B cell (primary cell): ENCODE data around the gene MPDU1. TPM values are rescaled to one million over a fixed set of nuclear protein-coding genes. Genes with fewer than 3 reads are reported as not detected.

Experiments used
- ATAC-seq: fragments of 200-7000 bp; cut with Tn5 transposase; one replicate; pipeline ENCODE4 v1.10.0; 2021; ENCODE audit warnings: low read depth, mild to moderate bottlenecking, moderate number of reproducible peaks, moderate library complexity
- CTCF ChIA-PET: fragments of 350-600 bp; sonication (Branson Sonifier 250); formaldehyde crosslinking; loops from one replicate; lab custom pipeline; 2021; ENCODE audit warnings: antibody characterized with exemption, inconsistent platforms; lab: Charles Lee
- POLR2A ChIA-PET: fragments of 350-600 bp; sonication (Branson Sonifier 250); formaldehyde crosslinking; loops from one replicate; lab custom pipeline; 2021; ENCODE audit warnings: antibody characterized with exemption; lab: Charles Lee
- DNase-seq: peaks from one replicate; pipeline ENCODE4 v3.0.0; 2013
- H2AFZ ChIP-seq: 2 replicates; pipeline ENCODE4 v1.6.1; 2012; ENCODE audit warnings: mild to moderate bottlenecking, low read depth, low read length; ENCODE audit not compliant: insufficient read depth, poor library complexity, severe bottlenecking
- H3K27ac ChIP-seq, 2 donors: 1 replicate in 1 of 2; 2 replicates in 1 of 2; pipeline ENCODE4 v1.5.1; 2012 to 2013; ENCODE audit warnings: low read length in 2 of 2, mild to moderate bottlenecking in 2 of 2, moderate library complexity in 1 of 2
- H3K27me3 ChIP-seq, 4 experiments: fragments of 200-600 bp in 1 of 4; sonication (generic) in 1 of 4; replicated peaks in 1 of 4; 1 replicate in 2 of 4; 2 replicates in 2 of 4; pipeline versions ENCODE4 v1.6.1 to v1.7.0; 2013 to 2016; ENCODE audit warnings: low read length in 3 of 4, mild to moderate bottlenecking in 2 of 4, mixed read lengths in 1 of 4, moderate library complexity in 1 of 4; ENCODE audit not compliant: insufficient read depth in 4 of 4, control insufficient read depth in 3 of 4; ENCODE audit errors: control extremely low read depth in 1 of 4
- H3K36me3 ChIP-seq, 2 experiments: replicated peaks in 1 of 2; 1 replicate in 1 of 2; 2 replicates in 1 of 2; pipeline versions ENCODE4 v1.6.1 to v1.7.1; 2013; ENCODE audit warnings: low read length in 1 of 2; ENCODE audit not compliant: insufficient read depth in 2 of 2, control insufficient read depth in 1 of 2; ENCODE audit errors: control extremely low read depth in 1 of 2, extremely low read depth in 1 of 2
- H3K4me1 ChIP-seq, 2 donors: fragments of 200-600 bp in 1 of 2; sonication (generic) in 1 of 2; 1 replicate in 1 of 2; 2 replicates in 1 of 2; pipeline versions ENCODE4 v1.5.1 to v1.6.1; 2013 to 2017; ENCODE audit warnings: low read length in 2 of 2; ENCODE audit not compliant: control insufficient read depth in 2 of 2, insufficient read depth in 2 of 2
- H3K4me2 ChIP-seq: replicated peaks from 2 replicates; pipeline ENCODE3; 2012; ENCODE audit warnings: mild to moderate bottlenecking, low read depth, low read length; ENCODE audit not compliant: poor library complexity, severe bottlenecking
- H3K4me3 ChIP-seq, 5 experiments: fragments of 200-600 bp in 1 of 5; sonication (generic) in 1 of 5; 1 replicate in 3 of 5; 2 replicates in 2 of 5; pipeline versions ENCODE4 v1.5.1 to v1.7.0; 2011 to 2016; ENCODE audit warnings: low read length in 4 of 5, mild to moderate bottlenecking in 4 of 5, low read depth in 2 of 5, control low read depth in 1 of 5, moderate library complexity in 1 of 5; ENCODE audit not compliant: insufficient read depth in 1 of 5; ENCODE audit errors: control extremely low read depth in 1 of 5, extremely low read depth in 1 of 5
- H3K79me2 ChIP-seq: fragments of 200-600 bp; sonication (generic); one replicate; pipeline ENCODE4 v1.6.0; 2016; ENCODE audit warnings: low read length; ENCODE audit not compliant: control insufficient read depth, insufficient read depth
- H3K9ac ChIP-seq: fragments of 200-600 bp; sonication (generic); 2 replicates; pipeline ENCODE4 v1.6.1; 2017; ENCODE audit warnings: mild to moderate bottlenecking, low read length, moderate library complexity
- H3K9me3 ChIP-seq, 3 donors: one replicate each; pipeline versions ENCODE4 v1.6.1 to v1.7.1; 2013; ENCODE audit warnings: low read length in 2 of 3; ENCODE audit not compliant: control insufficient read depth in 2 of 3, insufficient read depth in 1 of 3; ENCODE audit errors: control extremely low read depth in 1 of 3
- H4K20me1 ChIP-seq: 2 replicates; pipeline ENCODE4 v1.6.0; 2012; ENCODE audit warnings: mild to moderate bottlenecking, low read length; ENCODE audit not compliant: insufficient read depth, control insufficient read depth, poor library complexity, severe bottlenecking
- H3K27ac Mint-ChIP-seq: one replicate; pipeline ENCODE4 v1.8.0; 2021; ENCODE audit warnings: mixed read lengths
- H3K27me3 Mint-ChIP-seq: one replicate; pipeline ENCODE4 v1.8.0; 2021; ENCODE audit warnings: mixed read lengths
- H3K4me1 Mint-ChIP-seq: one replicate; pipeline ENCODE4 v1.8.0; 2021; ENCODE audit warnings: mixed read lengths
- H3K4me3 Mint-ChIP-seq: one replicate; pipeline ENCODE4 v1.8.0; 2021; ENCODE audit warnings: mixed read lengths
- H3K9me3 Mint-ChIP-seq: one replicate; pipeline ENCODE4 v1.8.0; 2022; ENCODE audit warnings: mixed read lengths; ENCODE audit not compliant: insufficient read depth
- EZH2 ChIP-seq: IDR thresholded peaks from 2 replicates; pipeline ENCODE4 v1.6.1; 2012; ENCODE audit warnings: borderline replicate concordance, low read depth, mild to moderate bottlenecking, moderate library complexity, low read length; ENCODE audit not compliant: insufficient read depth, poor library complexity, severe bottlenecking
- WGBS: methylation state at CpG from one replicate; pipeline ENCODE4 v1.1.5; 2013; ENCODE audit warnings: missing lambda C conversion rate; ENCODE audit not compliant: insufficient coverage; 5-methylcytosine and 5-hydroxymethylcytosine counted together
- intact Hi-C: fragments of 100-400 bp; cut with micrococcal nuclease; formaldehyde crosslinking; loops from one replicate; pipeline ENCODE4 v1.10.0; 2022
- polyA plus RNA-seq: library from polyadenylated mRNA; depleted of rRNA; stranded (reverse); fragments of >200 nt; gene quantifications from 2 replicates; pipeline ENCODE4 v1.2.3, GENCODE V29; 2012
- total RNA-seq, 2 donors: library from RNA; stranded (reverse); fragments of 120-200 nt in 1 of 2; gene quantifications; 1 replicate in 1 of 2; 2 replicates in 1 of 2; pipeline versions ENCODE4 v1.2.3 to v1.2.4, GENCODE V29; 2013 to 2022
- TF ChIP-seq, protein P1 (sequence below): fragments of 200-600 bp; IDR thresholded peaks from one replicate; pipeline ENCODE4 v1.8.0; 2022; ENCODE audit warnings: antibody characterized with exemption, mild to moderate bottlenecking

MPDU1 gene
- total and polyA plus RNA-seq, 2 donors (not counting 1 experiment from before 2014, with no cell fraction given) = 31.7 to 51.5 TPM

DNA sequence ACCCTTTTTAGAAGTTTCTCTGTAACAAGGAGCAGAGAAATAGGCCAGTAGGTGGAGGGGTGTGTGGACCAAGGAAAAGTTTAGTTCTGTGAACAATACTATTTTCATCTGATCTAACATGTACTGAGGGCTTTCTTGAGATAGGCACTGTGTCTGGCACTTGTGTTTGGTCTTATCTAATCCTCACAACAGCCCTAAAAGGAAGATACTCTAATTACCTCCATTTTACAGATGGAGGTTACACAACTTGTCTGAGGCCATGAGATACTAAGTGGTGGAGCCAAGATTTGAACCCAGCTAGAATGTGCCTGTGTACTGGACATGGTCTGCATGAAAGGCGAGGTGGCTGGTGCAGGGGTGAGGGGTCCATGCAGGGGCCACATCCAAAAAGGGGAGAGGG is 30.3 kb upstream of the MPDU1 start:
- peak overlapping the region; percentile 76 to 92 for H3K27ac ChIP-seq
- peak overlapping the region in 3 of 5 experiments; percentile 5 to 44 (median 19) for H3K4me3 ChIP-seq
- no CpG with 5 or more reads among the region's 1 CpG for WGBS
- H3K4me2 ChIP-seq = peak overlapping the region; percentile 62
- H3K9ac ChIP-seq = peak overlapping the region; percentile 56
- Mint-ChIP-seq H3K4me3 (peak overlapping the region; percentile 59), H3K4me1 (peaks cover 62% of the 10 kb centered on the region), H3K9me3 (no peaks in the 10 kb centered on the region), H3K27me3 (no peaks in the 10 kb centered on the region), H3K27ac (peak overlapping the region; percentile 93)
- H3K4me1 ChIP-seq = peaks cover 44 to 60% of the 10 kb centered on the region in 2 donors
- ChIA-PET CTCF (interaction anchor here (12.1 to 25.0 kb wide), 2 partner anchors 6 to 33 kb away, joined by 126 to 666 read pairs; partner anchors contain the start of genes SENP3 and TNFSF13), POLR2A (interaction anchor here (0.7 to 0.8 kb wide), 2 partner anchors 45 to 92 kb away, joined by 3 to 9 read pairs; no protein-coding TSS in a partner anchor)
- TF ChIP-seq, protein P1, sequence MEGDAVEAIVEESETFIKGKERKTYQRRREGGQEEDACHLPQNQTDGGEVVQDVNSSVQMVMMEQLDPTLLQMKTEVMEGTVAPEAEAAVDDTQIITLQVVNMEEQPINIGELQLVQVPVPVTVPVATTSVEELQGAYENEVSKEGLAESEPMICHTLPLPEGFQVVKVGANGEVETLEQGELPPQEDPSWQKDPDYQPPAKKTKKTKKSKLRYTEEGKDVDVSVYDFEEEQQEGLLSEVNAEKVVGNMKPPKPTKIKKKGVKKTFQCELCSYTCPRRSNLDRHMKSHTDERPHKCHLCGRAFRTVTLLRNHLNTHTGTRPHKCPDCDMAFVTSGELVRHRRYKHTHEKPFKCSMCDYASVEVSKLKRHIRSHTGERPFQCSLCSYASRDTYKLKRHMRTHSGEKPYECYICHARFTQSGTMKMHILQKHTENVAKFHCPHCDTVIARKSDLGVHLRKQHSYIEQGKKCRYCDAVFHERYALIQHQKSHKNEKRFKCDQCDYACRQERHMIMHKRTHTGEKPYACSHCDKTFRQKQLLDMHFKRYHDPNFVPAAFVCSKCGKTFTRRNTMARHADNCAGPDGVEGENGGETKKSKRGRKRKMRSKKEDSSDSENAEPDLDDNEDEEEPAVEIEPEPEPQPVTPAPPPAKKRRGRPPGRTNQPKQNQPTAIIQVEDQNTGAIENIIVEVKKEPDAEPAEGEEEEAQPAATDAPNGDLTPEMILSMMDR = no peak
- TF ChIP-seq EZH2 = no peak
- peak overlapping the region; percentile 15 for H2AFZ ChIP-seq
- H3K79me2 ChIP-seq = no peaks in the 10 kb centered on the region
- no peaks in the 10 kb centered on the region for H3K27me3 ChIP-seq
- H3K9me3 ChIP-seq = no peaks in the 10 kb centered on the region
- DNase-seq (peak; percentile 31), ATAC-seq (no peak)
- H4K20me1 ChIP-seq = no peaks in the 10 kb centered on the region
- intact Hi-C loops = no loop called here
- H3K36me3 ChIP-seq = peaks cover 0 to 3% of the 10 kb centered on the region in 2 experiments

DNA sequence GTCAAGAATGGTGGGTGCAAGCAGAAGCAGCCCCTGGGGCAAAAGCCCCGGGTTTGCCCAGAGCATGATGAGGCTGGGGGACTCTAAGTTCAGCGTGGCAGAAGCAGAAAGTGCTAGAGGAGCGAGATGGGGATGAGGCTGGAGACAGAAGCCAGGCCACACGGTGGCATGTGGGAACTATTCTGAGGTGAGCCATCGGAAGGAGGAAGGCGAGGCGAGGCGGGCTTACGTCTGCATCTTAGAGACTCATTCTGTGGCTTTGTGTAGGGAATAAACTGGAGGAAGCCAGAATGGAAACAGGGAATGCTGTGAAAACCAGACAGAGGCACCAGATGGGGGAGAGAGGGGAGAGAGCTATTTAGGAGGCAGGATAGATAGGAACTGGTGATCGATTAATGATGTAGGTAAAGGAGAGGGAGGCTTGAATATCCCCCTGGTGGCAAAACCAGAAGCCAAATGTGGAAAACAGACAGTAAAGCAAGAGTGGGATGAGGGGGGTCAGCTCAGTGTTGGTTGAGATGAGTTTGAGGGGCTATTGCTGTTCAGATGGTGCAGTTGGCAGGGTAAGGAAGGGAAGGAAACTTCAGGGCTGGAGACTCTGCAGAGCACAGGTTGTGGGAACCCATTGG is 28.2 kb upstream of the MPDU1 start:
- H3K9ac ChIP-seq = no peak overlapping the region
- WGBS = 90% methylated on average over 10 of the region's 10 CpGs
- intact Hi-C loops = no loop called here
- Mint-ChIP-seq H3K9me3 (no peaks in the 10 kb centered on the region), H3K4me3 (no peak overlapping the region), H3K27ac (peak overlapping the region; percentile 70), H3K27me3 (no peaks in the 10 kb centered on the region), H3K4me1 (peaks cover 70% of the 10 kb centered on the region)
- H3K4me3 ChIP-seq = no peak overlapping the region
- peak overlapping the region in 1 of 2 donors; percentile 3 for H3K27ac ChIP-seq
- no peaks in the 10 kb centered on the region for H3K27me3 ChIP-seq
- H3K4me1 ChIP-seq = peaks cover 54 to 68% of the 10 kb centered on the region in 2 donors
- no peaks in the 10 kb centered on the region for H3K9me3 ChIP-seq
- H3K4me2 ChIP-seq = no peak overlapping the region
- peaks cover 14% of the 10 kb centered on the region for H3K79me2 ChIP-seq
- ATAC-seq (no peak), DNase-seq (no peak)
- ChIA-PET CTCF (interaction anchor here (0.7 to 25.0 kb wide), 2 partner anchors 35 to 314 kb away, joined by 3 to 666 read pairs; no protein-coding TSS in a partner anchor), POLR2A (interaction anchor here (0.6 kb wide), 1 partner anchor 10 kb away, joined by 4 read pairs; no protein-coding TSS in a partner anchor)
- TF ChIP-seq EZH2 = no peak
- TF ChIP-seq, protein P1 = no peak
- H2AFZ ChIP-seq = no peak overlapping the region
- H3K36me3 ChIP-seq = peaks cover 0 to 3% of the 10 kb centered on the region in 2 experiments
- H4K20me1 ChIP-seq = no peaks in the 10 kb centered on the region
